HG02588 (cell line): ENCODE results near the gene GLUD2.
"Not testable (repeated sequence)": the region's sequence is repeated elsewhere in the genome, so short reads cannot be mapped to it uniquely, and the experiment has no call there.

Source experiments
- ATAC-seq: cut with Tn5 transposase; IDR thresholded peaks from one replicate; pipeline ENCODE4 v1.9.1; 2021; ENCODE audit warnings: mild to moderate bottlenecking, moderate library complexity; ENCODE audit not compliant: unreplicated experiment

Gene GLUD2

DNA sequence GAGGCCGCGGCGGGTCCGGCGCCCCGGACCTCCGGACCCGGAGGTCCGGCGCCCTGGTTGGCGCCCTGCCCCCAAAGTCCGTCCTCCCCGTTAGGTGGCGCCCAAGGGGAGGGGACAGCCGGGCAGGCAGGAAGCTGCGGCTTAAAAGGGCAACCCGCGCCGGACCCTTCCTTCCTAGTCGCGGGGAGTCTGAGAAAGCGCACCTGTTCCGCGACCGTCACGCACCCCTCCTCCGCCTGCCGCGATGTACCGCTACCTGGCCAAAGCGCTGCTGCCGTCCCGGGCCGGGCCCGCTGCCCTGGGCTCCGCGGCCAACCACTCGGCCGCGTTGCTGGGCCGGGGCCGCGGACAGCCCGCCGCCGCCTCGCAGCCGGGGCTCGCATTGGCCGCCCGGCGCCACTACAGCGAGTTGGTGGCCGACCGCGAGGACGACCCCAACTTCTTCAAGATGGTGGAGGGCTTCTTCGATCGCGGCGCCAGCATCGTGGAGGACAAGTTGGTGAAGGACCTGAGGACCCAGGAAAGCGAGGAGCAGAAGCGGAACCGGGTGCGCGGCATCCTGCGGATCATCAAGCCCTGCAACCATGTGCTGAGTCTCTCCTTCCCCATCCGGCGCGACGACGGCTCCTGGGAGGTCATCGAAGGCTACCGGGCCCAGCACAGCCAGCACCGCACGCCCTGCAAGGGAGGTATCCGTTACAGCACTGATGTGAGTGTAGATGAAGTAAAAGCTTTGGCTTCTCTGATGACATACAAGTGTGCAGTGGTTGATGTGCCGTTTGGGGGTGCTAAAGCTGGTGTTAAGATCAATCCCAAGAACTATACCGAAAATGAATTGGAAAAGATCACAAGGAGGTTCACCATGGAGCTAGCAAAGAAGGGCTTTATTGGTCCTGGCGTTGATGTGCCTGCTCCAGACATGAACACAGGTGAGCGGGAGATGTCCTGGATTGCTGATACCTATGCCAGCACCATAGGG lies at the start of gene GLUD2:
Gene GLUD2 (plus strand): TSS at position 170 of the 979 bp plus-strand sequence. CDS start 75 bp downstream, at position 245.
- not testable (repeated sequence) for ATAC-seq

DNA sequence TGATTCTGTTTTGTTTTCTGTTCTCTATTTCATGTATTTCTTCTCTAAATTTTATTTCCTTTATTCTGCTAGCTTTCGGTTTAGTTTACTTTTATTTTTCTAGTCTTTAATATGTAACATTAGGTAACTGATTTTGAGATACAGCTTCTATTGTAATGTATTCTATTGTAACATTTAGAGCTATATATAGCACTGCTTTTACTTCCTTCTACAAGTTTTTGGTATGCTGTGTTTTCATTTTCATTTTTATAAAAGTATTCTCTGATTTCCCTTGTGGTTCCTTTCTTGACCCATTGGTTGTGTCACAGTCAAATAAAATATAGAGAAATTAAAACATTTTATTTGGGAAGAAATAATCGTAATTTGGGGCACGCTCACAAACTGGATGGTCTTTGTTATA lies 48.0 kb upstream of the GLUD2 start:
- ATAC-seq = no peak

DNA sequence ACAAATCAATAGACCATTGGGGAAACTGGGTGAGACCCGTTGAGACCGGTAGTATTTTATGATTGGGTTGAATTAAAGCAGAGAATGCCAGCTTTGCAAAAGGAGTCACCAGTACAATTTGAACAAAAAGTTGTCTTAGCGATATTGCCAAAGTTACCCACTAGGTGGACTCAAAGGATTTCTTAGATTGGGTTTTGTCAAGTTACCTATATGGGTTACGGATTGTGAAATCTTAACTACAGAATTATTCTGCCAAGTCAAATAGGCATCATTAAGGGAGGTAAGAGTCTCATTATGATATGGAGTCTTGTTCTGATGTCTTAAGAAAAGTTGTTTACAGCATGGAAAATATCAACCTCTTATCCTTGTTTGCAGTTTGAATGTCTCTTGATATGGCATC lies 46.8 kb upstream of the GLUD2 start:
- ATAC-seq = no peak

DNA sequence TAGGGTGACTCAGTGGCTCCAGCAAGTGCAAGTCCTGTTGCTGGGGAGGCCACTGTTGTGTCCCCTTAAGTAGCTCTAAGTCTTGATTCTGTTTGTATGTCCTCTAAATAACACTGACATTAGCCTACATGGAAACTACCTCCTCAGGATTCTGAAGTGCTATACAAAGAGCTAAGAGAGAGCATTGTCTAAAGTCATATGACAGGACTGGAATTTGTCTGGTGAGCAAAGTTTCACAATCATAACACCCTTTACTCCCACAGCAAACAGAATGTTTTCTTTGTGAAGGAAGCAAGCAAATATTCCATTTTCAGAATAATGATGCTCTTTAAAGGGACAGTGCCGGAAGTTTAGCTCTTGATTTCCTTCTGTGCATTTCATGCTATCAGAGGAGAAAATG lies 38.5 kb upstream of the GLUD2 start:
- no peak for ATAC-seq

DNA sequence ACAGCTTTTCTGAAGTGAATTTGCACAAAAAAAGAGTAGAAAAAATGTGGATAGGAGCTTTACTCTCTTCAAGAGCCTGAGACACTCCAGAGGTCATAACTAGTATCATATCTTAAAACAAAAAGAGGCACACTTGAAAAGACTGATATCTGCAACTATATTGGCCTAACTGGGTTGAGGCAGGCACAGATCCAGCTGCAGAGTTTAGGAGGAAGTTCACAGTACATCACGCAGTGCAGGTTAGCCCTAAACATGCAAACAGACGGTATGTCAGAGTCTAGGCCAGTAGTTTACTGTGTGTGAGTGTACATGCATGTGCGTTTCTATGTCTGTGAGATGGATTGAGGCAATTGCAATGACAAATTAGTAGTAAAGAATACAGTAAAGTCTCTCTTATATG lies 37.6 kb upstream of the GLUD2 start:
- no peak for ATAC-seq

DNA sequence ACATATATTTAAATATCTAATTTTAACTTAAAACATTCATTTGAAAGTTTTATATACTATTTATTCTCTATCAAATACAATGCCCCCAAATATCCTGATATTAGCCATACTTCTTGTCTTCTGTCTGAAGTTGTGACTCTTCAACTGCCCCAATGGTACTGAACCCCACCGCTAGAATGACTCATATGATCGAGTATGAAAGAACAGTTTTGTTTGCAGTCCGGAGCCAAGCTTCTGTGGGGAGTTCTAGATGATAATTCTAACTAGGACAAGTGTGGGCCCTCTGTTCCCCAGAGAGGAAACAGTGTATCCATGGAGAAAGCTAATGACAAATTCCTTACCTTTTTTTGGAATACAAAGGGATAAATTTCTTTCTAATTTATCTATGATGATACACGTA lies 37.2 kb upstream of the GLUD2 start:
- no peak for ATAC-seq

DNA sequence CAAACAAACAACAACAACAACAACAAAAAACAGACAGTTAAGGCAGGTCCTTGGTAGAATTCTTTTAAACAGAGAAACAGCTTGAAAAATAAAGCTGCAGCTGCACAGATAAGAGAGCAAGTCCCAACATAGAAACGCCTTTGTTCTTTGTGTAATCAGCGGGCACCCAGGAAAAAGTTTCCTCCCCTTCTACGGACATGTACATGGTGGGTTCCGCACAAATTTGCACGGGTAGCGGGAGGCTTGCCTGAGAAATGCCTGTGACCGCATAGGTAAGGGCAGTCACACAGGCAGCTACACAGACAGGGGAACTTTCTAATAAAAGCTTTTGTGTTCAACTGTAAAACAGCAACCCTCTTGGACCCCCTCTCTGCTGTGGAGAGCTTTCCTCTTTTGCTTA lies 36.2 kb upstream of the GLUD2 start:
- ATAC-seq = no peak

DNA sequence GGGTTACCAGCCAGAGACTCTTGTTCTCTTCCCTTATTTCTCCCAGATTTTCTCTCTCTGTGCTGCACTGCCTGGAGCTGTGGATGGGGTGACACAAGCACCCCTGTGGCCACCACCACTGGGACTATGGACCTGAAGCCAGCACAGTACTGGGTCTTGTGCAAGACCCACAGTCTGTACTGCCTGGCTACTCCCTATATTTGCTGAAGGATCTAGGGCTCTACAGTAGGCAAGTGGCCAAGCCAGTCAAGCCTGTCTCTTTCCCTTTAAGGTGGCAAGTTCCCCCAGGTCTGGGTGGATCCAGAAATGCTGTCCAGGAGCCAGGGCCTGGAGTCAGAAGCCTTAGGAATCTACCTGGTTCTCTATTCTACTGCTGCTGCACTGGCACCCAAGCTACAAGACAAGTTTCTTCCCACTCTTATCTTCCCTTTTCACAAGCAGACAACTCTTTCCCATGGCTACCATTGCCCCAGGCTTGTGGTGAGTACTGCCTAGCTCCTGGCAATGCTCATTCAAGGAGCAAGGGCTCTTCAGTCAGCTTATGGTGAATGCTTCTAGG lies 33.4 kb upstream of the GLUD2 start:
- no peak for ATAC-seq

DNA sequence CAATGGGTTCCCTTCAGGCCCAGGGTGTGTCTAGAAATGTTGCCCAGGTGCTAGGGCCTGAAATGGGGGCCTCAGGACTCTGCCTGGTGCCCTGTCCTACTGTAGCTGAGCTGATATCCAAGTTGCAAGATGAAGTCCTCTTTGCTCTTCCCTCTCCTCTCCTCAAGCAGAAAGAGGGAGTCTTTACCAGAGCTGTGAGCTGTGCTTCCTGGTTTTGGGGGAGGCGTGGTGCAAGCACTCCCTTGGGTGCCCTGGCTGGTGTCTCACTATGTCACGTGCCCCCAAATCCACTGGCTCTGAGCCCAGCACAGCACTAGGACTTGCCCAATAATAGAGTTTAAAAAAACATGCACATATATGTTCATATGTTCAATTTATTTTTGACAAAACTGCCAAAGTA lies 32.6 kb upstream of the GLUD2 start:
- ATAC-seq = no peak

DNA sequence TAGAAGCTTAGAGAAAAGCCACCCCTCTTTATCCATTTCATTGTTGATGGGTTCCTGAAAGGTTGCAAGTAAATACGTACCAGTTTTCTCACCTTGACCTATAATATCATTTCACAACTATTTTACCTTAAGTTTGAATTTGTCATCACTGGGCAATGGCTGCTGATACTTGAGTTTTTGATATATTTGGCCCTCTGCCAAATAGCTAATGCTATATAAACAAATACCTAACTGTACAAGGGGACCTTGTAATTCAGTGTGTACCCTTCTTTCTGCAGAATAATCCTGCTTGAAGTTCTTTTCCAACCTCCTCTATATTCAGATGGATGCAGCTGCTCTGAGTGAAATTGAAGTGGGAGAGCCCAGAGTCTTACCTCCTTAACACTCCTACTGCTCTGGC lies 19.0 kb upstream of the GLUD2 start:
- no peak for ATAC-seq

DNA sequence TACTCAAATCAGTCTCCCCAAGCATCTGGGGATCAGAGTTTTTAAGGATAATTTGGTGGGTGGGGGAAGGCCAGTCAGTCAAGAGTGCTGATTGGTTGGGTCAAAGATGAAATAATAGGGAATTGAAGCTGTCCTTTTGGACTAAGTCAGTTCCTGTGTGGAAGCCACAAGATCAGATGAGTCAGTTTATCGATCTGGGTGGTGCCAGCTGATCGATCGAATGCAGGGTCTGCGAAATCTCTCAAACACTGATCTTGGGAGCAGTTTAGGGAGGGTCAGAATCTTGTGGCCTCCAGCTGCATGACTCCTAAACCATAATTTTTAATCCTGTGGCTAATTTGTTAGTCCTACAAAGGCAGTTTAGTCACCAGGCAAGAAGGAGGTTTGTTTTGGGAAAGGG lies 17.3 kb upstream of the GLUD2 start:
- no peak for ATAC-seq

DNA sequence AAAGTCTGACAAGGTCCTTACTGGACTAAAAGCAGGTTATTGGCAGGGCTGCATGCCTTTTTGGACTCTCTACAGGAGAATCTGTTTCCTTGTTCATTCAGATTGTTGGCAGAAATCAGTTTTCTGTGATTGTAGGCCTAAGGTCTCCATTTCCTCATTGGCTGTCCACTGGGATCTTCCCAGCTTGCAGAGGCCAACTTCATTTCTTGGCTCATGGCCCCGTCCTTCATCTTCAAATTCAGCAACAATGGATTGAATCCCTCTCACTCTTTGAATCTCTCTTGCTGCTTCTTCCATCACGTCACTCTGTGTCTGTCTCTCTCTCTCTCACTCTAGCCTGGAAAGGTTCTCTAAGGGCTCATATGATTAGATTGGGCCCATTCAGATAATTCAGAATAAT lies 14.9 kb upstream of the GLUD2 start:
- no peak for ATAC-seq

DNA sequence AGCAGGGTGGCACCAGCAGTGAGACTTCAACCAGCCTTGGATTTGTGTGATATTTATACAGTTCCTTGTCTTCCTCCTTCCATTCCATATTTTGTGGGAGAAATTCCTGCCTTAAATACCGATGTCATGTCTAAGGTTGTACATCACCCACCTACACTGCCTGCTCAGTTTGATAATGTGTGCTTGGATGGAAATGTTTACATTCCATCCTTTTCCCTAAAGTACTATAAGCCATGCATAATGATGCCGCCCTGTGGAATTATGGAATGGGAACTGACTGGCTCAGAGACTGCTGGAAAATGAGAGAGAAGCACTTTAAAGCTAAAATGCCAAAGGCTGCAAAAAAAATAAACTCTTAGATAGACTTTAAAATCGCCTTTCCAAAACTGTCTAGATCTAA lies 11.3 kb upstream of the GLUD2 start:
- no peak for ATAC-seq

DNA sequence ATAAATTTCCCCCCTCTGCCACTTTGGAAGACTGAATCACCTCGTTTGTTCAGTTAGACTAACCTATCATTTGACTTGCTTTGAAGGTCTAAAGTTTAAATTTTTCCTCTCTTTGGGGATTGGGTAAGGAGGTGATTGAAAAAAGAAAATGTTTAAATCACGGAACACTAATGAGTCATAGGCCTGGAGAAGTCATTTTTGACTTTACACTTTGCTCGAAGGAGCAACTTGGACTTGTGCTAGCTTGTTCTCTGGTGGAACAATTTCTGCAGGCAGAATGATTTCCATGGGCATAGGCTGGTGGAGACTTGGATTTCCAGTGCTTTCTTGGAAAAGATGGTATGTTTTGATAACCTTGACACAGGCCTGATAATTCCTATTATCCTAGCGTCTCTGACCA lies 10.5 kb upstream of the GLUD2 start:
- ATAC-seq = no peak

DNA sequence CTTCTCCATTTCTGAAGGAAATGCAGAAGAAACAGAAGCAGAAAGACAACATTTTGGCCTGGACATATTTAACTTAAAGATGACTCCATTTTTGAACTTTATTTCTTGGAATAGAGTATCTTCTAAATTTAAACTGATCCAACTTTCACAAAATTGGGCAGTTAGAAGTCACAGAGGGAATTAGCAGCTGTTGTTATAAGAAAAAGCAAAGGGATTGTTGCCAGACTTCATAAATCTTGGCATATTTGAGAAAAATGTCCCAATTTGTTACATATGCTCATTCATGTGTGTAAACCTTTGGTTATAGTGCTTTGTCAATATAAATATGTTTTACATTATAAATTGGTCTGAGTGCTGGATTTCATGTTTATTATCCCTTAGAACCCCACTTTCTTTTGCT lies 3.4 kb downstream of the GLUD2 start:
- ATAC-seq = no peak

DNA sequence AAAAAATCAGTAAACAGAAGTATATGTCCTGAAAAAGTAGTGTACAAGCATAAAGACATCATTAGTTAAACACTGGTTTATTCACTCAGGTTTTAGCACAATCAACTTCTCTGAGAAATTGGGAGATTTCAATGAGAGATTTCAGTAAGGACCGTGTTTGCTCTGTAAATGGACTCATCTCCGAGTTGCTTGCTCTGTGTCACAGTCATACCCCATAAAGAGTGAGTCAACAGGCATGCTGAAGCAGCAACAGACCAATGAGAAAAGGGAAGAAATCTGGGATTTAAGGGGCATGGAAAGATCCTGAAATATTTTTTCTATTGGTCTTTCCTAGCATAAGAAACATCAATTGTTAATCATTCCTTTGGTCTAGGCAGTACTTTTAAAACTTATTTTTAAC lies 4.7 kb downstream of the GLUD2 start:
- no peak for ATAC-seq

DNA sequence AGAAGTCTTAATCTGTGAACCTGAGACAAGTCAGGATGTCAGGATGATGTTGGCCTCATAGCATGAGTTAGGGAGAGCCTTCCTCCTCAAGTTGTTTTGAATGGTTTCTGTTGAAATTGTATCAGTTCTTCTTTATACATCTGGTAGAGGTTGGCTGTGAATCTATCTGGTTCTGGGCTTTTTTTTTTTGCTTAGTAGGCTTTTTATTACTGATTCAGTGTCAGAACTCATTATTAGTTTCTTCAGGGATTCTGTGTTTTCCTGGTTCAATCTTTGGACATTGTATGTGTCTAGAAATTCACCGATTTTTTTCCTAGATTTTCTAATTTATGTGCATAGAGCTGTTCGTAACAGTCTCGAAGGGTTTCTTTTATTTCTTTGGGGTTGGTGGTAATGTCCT lies 14.9 kb downstream of the GLUD2 start:
- ATAC-seq = no peak

DNA sequence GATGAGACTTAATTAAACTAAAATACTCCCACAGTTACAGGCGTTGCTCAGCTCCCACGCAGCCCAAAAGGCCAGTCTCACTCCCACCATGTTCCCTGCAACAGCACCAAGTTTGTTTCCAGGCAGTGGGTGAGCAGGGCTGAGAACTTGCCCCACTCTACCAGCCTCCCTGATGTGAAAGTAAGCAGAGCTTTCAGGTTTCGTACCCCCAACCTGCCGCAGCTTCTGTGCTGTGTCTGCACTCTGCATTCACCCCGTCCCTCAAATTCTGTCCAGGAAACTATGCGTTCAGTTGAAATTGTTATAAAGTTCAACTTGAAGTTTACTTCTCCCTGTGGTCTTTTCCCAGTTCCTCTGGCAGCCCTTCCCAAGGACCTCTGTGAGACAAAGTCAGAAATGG lies 17.2 kb downstream of the GLUD2 start:
- ATAC-seq = no peak

DNA sequence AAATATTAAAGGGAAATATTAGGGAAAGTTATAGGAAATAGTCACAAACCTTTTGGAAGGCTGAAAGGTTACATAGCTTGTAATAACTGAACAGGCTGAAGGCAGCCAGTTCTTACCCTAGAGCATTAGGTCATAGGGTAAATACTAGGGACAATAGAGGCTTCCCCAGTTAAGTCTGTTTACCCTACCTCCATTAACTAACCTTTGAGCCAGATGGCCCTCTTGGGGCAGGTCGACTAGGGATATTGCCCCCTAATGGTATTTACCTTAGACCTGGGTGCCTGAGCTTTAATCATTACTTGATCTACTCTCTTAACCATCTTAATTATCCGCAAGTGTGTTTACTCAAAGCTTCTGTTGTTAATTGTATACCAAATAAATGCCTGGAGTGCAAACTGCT lies 36.8 kb downstream of the GLUD2 start:
- not testable (repeated sequence) for ATAC-seq

DNA sequence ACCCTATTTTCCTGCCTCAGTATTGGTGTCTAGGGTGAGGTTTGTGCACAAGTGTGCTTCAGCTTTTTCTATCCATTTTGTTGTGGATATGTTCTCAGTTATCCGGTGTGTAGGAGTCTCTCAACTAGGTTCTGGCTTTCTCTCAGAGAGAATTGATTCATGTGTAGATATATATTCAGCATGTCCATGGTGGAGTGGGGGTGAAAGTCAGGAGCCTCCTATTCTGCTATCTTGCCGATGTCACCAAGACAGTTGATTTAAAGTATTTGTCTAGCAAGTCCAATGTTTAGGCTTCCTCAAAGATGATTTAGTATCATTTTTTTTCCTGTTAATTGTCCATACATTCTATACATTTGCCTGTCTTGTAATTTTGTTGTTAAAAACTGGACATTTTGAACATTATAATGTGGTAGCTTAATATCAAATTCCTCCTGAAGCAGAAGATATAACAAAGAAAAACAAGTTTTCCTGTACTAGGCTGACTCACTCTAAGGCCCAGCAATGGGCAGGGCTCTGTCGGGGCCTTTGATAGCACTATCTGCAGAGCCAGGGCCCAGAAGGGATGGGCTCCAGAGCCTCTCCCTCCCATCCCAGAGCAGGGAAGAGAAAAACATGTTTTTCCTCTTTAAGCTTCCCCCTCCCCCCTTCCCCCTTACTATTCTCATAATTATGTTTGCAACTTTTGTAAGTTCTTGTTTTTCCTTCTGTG lies 37.6 kb downstream of the GLUD2 start:
- ATAC-seq = no peak

DNA sequence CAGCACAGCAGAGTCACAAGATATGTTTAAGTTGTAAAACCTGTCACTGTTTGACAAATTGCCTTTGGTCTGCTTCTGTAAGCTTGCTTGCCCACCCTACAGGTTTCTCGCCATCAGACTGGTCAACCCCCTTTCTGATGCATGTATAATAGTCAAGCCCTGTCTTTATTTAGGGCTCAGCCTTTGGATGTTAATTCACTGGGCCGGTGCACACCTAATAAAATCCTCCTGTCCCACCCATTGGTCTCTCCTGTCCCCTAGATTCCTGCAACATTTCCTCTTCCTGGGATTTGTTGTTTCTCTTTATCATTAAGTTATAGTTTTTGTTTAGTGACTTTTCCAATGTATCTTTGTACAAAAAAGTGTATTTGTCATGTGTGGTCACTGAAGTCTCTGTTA lies 38.2 kb downstream of the GLUD2 start:
- ATAC-seq = no peak

DNA sequence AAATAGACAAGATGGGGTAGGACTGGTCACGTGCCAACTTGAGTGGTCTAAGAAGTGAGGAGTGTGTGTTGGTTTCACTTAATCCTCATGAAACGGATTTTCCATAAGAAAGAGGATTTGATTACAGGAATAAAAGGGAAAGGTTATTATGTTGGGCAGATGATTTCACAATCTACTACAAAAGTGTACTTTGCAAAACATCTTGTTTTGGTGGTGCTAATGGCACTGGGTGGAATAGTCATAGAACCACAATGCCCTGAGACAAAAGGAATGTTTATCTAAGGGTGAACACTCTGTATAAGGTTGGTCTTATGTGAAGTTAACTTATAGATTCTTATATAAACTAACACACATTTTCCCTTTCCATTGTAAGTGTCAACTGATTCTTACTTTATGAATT lies 45.6 kb downstream of the GLUD2 start:
- ATAC-seq = no peak
